Stimulated activated CD4-positive, alpha-beta T cell treated with anti-CD3 and anti-CD28 coated beads, Interleukin-15, amount 100 ng/mL, for 48 hours (primary cell): ENCODE measurements around the gene ABLIM1.

Experiments used
- DNase-seq, 2 donors: peaks; one replicate each; pipeline ENCODE4 v3.0.0-alpha.2; 2020; ENCODE audit warnings: low read depth in 2 of 2

The ABLIM1 gene

DNA sequence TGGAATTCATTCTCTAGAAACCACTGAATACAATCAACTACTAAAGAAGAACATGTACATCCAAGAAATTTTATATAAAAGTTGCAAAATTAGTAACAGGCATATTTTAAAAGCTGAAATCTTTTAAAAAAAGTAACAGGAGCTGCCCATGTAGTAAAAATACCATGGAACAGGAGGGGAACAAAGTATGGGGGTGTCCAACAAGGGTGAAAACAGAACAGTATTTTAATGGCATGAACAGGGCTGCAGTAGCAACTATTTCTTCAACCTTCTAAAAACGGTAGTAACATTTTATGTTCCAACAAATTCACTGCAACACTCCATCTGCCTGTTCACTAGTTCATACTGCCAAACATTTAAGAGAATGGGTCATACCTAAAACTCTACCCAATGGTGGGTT is 77.0 kb downstream of the ABLIM1 start:
- DNase-seq = no peak

DNA sequence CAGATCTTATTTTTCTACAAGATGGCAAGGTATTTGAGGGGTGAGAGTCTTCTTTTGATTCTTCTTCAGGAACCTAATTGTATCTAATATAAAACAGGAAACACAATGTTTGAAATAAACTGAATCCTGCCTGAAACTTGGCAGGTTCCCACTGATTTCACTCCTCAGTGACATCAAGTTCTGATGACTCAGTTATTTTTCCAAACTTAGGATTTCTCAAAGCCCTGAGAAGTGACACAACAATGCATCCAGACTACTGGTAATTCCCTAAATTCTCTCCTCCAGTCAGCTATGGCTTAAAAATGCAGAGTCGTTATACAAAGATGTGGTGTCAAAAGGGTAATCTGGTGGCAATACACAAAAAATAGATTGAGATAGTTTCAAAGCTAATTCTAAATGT is 80.9 kb downstream of the ABLIM1 start:
- DNase-seq = no peak

DNA sequence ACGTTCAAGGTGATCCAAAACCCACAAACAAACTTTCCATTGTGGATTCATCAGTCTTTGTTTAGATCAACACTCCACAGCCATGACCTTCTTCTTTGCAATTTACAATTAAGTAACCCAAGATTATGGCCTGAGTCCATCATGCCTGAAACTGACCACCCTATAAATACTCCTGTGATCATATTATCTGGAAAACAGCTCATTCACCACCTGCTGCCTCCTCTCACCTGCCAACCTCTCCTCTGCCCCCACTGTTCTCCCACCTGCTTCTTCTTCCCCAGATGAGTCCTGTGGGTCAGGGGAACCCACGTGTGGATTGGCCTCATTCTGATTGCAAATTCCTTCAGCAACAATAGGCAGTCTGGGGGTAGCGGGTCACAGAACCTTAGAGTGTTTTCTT is 81.4 kb downstream of the ABLIM1 start:
- no peak for DNase-seq

DNA sequence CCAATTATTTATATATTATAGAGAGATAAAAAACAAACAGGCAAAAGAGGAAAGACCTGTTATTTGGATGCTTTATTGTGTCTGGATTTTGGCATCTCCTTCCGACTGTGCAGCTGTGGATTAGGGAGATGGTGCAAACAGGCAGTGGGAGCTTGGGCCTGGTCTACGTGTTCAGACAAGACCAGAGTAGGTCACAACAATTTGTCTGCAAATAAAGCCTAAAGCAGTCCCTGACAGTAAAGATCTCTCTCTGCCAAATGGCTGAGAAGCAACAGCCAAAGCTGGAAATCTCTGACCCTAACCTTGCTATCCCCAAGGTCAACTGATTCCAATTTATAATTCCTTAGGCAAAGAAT is 82.0 kb downstream of the ABLIM1 start:
- DNase-seq = no peak

DNA sequence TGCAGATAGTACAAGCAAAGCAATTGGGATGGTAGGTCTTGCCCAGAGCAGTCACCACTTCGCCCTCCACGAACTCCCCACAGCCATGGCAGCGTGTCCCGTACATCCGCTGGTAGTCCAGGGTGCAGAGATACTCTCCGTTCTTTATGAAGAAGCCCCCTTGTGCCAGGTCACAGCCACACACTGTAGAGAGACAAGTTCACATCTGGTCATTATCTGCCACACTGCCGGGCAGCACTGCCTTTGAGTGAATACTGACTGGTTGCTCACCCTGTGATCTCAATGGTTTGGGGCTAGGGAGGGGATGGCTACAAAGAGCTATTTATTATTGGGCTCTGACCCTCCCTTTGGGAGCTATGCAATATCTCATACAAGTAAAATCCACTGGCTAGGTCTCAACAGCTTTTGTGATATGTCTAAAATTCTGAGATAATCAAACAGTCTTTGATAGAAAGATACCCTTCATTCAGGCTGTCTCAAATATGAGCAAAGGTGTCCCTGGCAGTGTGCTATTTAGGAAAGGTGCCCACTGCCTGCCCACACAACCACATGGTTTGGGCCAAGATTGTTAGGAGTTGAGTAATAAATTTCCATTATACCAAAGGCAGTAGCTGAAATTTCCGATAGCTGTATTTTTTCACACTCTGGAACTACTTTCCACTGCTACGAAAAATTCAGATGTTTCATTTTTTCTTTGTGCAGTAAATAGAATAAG is 82.5 kb downstream of the ABLIM1 start:
- DNase-seq = no peak

DNA sequence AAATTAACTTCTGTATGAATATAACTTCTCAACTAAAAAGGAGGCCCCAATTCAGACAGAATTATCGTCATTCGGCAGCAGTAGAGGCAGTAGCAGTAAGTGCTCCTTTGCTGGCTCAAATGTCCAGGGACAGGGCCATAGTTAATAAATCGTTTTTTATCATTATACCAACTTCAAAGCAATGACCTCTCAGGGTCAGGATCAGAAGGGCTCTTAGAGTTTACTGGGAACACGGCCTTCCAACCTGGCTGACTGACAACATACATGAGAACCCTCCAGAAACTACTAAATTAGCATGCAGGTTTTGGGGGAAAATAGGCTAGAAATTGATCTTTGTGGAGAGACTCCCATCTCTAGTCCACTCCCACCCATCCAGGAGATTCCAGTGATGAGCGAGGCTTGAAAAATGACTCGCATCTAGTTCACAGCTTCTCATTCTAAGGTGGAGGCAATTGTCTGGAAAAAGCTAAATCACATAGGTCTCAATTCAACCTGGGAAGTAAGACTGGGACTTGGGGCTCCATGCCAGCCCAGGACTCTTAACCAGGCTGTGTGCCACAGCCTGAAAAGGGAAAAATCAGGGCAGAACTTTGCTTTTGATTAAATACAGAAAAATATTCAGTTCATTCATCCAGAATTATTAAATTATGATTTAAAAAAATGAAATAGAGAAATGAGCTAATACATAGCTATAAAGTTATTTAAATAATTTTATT is 84.6 kb downstream of the ABLIM1 start:
- DNase-seq = no peak

DNA sequence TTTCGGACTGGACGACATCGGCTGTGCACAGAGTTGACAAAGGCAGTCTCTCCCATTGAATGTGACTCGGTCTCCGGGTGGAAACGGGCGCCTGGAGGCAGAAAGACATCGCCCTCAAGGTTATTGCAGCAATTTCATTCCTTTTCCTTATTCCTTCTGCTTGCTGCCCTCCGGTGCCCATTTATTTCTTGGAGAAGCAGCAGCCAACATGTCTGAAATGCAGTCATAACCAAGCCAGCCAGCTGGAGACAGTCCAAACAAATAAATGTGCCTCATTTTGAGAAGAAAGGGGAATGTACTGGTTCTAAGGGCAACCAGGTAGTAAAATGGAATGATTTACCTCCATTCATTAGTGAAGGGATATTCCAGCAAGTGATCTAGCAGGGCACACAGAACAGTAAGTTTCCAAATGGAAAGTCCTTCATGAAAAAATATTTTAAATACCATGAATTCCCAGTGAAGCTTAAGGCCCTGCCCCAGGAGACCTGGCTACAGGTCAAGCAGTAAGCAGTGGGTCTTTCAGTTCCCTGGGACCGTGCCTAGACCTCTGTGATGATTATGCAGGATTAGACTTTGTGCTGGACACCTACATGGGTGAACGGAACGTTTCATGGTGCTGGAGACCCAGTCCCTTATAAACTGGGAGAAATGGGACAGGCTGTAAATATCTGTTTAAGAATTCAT is 86.6 kb downstream of the ABLIM1 start:
- DNase-seq = no peak

DNA sequence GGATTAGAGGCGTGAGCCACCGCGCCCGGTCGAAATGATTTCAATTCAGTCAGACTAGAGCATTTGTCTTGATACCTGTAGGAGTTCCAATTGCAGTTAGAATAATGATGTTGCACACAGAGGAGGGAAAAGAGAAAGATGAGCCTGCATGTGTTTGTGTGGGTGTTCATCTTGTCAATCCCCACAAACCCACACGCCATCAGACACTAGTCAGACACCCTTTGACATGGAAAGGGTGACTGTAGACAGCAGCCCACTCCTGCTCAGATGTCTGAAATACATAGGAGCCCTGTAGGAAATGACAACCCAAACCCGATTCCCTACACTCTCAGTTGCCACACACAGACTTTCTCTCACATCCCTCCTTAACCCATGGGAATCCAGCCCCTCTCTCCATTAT is 92.0 kb downstream of the ABLIM1 start:
- DNase-seq = no peak

DNA sequence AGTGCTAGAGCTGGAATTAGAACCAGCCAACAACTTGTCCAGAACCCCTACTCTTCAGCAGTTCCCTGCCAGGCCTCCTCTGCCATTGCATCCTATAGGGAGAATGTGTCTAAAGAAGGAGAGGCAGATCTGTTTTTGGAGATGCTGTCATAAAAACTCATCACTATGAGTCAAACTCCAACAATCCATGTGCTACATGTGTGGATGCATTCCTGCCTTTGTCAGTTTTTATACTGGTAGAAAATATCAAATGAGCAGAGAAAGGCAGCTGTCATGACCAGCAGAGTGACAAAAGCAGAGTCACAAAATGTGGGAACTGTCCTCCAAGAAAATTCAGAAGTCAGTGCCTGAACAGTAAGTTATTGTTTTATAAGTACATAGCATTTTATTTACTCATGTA is 93.0 kb downstream of the ABLIM1 start:
- no peak for DNase-seq

DNA sequence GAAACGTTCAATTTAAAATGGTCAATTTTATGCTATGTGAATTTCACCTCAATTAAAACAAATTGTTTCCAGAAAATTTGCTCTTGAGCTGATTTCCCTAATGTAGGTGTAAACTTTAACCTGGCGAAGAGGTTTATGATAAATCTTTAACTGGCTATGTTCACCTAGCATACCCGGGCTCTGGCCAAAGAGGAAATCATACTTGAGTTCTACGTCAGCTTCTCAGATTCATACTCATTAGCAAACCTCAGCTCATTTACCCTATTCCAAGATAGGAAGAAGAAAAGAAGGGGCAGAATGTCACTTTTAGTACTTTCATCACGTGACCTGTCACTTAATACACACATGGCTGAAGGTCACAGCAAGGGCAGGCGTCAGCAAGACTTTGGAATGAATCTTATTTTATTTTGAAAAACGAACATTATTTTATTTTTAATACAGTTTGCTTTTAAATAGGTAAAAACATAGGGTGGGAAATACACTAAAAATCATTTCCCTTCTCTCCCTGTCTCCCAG is 97.0 kb downstream of the ABLIM1 start:
- DNase-seq = no peak

DNA sequence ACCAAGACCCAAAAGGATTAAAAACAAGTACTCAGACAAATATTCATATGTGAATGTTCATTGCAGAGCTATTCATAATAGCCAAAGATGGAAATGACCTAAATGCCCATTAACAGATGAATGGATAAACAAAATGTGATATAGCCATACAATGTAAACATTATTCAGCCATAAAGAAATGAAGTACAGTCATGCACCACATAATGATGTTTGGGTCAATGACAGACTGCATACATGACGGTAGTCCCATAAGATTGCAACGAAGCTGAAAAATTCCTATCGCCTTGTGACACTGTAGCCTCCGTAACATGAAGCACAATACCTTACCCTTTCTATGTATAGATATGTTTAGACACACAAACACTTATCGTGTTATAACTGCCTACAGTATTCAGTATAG is 97.9 kb downstream of the ABLIM1 start:
- DNase-seq = no peak

DNA sequence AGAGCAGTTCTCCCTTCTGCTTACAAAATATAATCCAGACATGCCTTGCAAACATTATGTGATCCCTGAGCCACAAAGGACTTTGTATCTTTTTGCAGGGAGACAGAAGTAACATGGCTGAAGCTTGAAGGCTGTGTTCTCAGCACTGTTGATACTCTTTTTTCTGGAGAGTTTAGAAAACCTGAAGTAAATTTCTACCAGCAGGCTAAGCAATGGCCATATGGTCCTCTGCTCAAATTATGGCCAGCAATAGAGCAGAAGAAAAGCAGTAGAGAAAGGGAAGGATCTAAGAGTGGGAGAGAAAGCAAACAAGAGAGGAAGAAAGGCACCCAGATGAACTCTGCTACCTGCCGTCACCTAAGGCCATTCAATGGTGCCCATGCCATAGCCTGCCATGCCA is 98.4 kb downstream of the ABLIM1 start:
- DNase-seq = no peak

DNA sequence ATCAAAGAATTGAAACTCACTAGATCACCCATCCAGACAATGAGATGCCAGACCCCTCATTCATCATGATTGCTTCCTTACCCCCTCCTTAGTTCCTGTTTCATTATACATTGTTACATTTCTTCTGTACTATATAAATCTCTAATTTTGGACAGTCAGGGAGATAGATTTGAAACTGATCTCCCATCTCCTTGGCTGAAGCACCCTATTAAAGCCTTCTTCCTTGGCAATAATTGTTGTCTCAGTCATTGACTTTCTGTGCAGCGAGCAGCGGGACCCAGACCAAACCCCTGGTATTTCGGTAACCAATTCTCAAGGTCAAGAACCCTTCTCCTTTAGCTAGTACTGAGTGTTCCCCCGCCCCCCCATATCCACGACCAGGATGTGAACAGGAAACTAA is 100.2 kb downstream of the ABLIM1 start:
- DNase-seq = no peak

DNA sequence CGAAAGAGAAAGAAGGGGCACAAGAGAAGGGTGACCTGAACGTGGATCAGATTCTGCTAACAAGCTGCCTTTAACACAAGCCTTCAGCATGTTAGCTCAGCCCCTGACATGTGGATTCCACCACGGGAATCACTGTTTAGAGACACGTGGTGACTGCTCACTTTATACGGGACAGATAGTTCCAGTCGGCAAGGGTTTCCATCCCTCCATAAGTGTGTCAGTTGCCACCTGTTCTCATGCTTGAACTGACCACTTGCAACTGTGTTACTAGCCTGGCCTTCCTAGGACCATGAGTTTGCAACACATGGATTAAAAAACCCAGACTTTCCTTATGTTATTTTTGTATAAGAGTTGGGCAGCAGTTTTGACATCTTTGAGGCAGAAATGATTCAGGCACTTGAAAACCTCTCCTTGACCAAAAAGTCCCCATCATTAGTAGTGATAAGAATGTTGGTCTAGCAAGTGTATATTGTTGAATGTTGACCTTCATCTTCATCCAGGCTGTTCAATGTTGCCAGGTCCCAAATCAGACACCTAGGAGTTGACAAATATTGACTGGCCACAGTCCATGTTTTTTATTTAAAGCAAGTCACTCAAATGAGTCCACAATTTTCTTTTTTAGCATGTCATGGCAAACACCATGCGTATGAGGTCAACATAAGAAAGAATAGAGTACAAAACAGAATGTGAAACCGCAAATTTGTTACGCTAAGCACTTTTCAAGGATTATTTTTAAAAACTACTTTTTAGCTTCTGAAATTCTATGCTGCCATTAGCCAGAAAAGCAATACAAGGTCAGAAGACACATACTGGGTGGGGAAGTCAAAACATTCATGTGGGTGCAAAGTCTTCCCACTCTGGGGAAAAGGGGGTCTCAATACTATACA is 101.6 kb downstream of the ABLIM1 start:
- DNase-seq = no peak

DNA sequence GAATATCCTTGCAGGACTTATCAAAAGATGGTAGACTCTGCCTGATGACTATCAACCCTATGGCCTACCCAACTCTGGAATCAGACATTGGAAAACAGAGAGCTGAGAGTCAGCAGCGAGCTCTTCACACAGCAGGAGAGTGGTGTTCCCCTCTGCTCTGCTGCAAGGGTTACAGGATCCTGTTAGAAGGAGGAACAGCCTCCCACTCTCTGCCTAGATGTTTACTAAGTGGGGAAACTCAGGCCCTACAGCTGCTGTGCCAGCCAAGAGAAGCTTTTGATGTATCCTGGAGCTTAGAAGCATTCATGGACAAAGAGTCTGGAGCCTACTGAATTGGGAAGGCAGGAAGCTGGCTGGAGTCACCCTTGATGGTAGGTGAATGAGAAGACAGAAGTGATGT is 104.6 kb downstream of the ABLIM1 start:
- no peak for DNase-seq

DNA sequence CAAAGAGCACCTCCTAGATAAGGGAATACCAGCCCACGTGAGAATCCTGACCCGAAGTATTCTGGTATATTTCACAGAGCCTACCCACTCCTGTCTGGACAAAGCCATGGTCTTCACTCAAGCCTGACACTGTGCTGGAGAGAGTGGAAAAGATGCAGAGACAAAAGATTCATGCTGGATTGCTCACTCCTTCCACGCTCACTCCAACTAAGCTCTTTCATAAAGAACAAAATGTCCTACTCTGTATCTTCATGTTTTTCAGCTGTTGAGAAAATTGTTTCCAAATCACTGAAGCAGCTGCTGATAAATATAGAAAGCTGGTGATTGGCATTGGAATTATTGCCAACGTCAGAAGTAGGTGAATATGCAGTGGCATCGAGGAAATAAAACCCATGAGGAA is 106.0 kb downstream of the ABLIM1 start:
- DNase-seq = no peak

DNA sequence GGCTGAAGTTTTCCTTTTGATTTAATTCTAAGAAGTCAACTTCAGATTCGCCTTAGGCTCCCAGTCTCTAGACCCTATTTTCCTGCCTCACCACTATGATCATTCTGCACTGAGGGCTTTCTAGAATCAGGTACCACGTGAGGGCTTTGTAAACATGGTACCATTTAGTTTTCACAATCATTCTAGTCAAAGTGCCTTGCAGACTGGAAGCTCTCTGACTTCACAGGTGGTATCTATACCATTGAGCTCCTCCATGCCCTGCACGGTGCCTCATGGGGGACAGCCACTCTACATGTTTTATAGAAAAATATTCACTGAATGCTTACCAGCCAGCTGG is 106.5 kb downstream of the ABLIM1 start:
- DNase-seq = no peak

DNA sequence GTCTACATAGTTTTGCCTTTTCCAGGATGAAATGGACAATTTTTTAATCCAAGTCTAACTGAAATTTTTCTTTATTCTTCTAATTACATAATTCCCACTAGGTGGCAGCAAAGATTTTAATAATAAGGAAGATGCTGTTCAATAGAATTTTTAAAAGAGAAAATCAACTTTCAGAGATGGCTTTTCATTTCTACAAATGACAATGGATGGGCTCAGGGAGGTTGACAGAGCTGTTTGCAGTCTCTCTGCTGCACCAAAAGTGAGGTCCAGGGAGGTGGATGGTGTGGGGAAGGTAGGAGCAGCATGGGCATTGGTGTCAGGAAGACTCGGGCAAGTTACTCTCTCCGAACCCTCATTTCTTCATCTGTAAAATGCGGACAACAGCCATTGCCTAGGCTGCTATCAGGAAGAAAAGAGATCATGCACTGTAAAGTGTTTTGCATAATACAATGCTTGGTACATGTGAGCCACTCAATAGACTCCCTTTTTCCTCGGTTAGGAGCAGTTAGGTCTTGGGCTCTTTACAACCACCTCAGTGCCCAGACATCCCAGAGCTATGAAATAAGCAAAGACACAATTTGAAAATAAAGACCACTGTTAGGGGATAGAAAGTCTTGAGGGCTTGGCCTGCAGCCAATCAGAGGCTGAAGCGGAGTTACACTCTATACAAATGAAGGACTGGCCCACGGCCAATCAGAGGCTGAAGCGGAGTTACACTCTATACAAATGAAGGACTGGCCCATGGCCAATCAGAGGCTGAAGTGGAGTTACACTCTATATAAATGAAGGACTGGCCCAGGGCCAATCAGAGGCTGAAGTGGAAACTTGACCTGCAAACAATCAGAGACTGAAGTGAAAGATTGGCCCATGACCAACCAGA is 107.1 kb downstream of the ABLIM1 start:
- no peak for DNase-seq

DNA sequence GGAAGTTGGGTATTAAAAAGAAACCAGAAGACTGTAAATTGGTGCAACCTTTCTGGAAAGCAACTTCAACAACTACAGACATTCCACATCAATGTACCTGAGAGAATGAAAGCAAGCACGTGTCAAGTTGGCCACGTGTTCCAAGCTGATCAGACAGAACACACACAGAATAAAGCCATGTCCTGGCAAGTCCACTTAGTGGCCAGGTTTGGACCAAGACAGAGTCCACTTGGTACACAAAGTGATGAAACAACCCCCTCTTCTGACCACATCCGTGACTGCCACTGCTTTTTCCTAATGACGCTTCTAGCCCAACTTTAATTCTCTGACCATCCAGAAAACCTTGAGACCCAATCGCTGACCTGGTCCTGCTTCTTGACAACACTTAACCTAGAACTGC is 109.4 kb downstream of the ABLIM1 start:
- DNase-seq = no peak

DNA sequence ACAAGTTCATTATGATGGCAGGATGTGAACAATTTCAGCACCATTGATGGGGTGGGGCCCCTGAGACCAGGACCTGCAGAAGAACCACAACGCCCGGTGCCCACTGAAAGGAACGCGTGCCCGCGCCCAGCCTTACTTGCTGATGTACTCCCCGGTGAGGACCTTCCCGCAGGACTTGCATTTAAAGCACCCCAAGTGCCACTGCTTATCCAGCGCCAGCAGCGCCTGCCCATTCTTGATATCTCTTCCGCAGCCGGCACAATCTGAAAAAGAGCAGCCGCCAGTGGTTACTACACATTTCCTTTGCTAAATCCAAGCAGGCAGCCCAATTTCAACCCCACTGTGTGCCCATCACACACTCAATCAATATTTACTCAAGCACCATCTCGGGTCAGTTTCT is 110.6 kb downstream of the ABLIM1 start:
- DNase-seq = no peak

DNA sequence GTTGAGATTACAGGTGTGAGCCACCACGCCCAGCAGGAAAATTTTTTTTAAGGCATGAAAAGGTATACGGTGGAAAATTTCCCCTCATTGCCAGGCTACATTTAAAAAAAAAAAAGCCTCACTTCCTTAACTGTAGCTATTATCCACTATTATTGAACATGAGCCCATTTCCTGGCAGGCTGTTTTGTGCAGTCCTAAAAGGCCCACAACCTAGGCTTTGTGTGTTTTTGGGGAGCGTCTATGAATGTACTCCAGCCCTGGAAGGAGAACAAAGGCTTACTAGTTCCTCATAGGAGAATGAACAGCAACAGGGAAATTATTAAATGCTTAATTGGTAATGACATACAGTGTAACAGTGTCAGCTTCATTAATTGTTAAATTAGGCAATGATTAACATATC is 111.0 kb downstream of the ABLIM1 start:
- no peak for DNase-seq
